CD4-positive, alpha-beta T cell treated with Interleukin-6 at 100 ng/mL for 8 hours (primary cell): Measurements from ENCODE around the gene SLFNL1.

Experiments
- DNase-seq: peaks from one replicate; pipeline ENCODE4 v3.0.0-alpha.2; 2020; ENCODE audit warnings: mixed read lengths, low spot score

Gene SLFNL1

DNA sequence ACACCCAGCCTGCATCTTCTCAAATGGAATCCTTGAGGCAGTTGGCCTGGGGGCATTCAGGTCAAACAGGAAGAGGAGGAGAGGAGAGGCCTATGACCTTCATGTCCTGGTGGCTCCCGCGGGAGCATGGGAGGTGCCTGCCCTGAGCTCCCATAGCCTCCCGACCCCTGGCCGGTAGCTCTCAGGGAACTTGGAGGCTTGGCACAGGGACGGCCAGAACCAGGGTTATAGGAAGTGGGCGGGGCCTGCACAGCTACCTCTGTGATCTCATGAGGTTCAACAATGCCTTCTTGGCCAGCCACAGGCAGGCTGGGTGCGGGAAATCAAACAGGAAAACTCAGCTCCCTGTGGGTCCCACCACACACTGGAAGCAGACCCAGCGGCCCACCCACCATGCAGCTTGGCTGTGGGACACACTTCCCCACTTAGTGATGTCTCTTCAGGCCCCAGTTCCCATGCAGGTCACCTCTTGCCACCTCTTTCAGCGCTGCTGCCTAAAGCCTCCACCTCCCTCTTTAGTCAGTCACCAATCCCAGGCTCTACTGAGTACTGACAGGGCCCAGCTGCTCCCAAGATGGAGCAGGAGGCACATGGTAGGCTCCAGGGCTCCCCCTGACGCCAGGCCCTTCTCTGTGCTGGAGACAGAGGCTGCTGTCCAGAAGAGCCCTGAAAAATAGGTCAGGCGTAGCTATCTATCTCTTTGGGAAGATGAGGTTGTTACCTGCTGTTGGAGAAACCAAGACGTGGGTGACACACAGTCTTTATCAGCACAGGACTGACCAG, at the start of gene SLFNL1:
Gene SLFNL1, minus strand, starts transcription at position 200 of the 783 bp plus-strand sequence. CDS start 1,065 bp downstream, outside the sequence.
- no peak for DNase-seq

DNA sequence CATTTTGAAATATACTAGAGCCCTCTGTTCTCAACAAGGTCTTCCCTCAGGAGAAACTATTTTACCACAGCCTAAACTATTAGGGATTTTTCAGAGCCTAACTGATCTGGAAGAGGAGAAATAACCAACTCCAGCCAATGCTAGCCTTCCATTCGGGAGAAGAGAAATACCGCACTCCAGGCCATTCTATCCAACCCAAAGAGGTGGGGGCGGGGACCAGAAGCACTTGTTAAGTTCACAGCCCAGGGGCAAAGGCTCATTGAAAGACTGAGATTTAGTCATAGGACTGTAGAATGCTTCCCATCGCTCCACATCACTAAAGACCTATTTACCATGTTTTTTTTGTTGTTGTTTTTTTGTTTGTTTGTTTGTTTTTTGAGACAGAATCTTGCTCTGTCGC, 35.4 kb upstream of the SLFNL1 start:
- DNase-seq: no peak

DNA sequence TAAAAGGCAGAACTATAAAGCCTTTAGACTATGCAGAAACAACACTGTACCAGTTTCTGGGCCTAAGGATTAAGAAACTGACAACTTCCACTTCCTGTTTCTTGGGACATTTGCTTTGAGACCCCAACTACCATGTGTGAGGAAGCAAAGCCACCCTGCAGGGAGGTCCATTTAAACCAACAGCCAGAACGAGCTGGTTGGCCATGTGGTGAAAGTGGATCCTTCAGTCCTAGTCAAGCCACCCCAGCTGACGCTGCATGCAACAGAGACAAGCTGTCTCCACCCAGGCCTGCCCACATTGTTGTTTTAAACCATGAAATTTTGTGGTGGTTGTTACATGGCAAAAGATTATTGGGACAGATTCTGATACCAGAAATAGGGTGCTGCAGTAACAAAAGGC, 31.8 kb upstream of the SLFNL1 start:
- no peak for DNase-seq

DNA sequence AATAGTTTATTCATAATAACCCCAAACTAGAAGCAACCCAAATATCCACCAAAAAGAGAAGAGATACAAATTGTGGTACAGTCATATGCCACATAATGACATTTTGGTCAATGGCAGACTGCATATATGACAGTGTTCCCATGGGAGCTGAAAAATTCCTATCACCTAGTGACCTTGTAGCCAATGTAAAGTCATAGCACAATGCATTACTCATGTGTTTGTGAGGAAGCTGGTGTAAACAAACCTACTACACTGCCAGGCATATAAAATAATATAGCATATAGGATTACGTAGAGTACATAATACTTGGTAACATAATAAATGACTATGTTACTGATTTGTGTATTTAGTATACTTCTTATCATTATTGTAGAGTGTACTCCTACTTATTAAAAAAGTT, 29.5 kb upstream of the SLFNL1 start:
- DNase-seq: no peak

DNA sequence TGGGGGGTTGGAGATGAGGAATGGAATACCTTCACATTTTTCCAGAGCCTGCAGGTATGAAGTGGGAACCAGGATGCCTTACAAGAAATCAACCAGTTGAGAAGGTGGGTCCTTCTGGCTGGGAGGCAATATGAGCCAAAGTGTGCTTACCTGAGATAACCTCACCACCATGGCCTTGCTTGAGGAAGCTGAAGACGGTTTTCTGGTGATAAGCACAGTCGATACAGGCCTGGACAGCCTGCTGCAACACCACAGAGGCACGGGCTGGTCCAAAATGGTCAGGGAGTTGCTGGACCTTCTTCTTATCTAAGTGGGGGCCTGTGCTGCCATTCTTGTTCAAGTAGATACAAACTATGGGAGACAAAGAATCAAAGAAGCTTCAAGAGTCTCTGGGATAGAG, 27.0 kb upstream of the SLFNL1 start:
- no peak for DNase-seq

DNA sequence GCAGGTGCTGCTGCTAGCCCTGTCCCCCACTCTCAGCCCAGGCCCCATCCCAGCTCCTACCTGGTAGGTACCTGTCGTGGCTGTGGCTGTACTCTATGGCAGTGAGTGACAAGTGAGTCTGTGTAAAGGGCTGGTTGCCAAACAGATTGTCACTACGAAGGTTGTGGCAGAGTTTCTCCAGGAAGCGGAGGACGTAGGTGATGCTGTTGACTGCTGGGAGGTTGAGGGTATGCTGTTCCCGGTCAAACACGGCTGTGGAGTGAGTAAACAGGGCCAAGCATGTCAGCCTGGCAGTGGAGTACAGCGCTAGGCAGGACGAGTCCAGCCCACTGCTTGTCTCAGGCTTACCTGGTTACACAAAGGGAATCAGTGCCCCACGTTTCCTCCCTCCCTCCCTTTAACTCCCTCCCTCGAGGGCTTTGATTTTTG, 24.8 kb upstream of the SLFNL1 start:
- no peak for DNase-seq

DNA sequence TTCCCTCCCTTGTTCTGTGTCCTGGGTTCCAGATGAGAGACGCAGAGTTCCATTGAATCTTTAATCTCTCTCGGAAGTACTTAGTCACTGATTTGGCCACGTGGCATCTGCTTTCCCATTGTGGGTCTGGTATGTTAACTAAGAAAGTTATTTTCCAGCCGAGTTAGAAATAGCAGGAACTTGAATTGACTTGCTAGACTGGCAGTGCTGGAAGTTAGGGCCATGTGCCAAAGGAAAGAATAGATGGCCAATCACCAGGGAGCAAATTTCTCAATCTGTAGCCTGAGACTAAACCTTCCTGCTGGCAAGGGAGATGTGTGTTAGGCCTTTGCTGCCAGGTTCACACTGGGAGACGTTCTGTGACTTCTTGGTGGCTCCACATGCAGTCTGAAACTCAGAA, 24.2 kb upstream of the SLFNL1 start:
- no peak for DNase-seq

DNA sequence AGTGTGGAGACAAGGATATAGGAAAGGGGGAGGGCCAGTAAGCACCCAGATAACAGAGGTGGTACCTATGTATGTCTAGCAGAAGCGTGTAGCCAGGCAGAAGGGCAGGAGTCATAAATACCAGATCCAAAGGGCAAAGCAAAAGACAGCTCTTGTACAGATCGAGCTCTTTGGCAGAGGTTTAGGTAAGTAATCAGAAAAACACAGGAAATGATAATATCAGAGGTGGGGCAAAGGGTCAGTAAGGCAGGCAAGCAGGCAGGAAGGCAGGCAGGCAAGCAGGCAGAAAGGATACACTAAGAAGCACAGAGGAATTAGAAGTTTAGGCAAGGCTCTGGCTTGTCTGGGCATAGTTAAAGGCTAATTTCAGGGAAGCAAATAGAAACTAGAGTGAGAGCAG, 22.7 kb upstream of the SLFNL1 start:
- DNase-seq: no peak

DNA sequence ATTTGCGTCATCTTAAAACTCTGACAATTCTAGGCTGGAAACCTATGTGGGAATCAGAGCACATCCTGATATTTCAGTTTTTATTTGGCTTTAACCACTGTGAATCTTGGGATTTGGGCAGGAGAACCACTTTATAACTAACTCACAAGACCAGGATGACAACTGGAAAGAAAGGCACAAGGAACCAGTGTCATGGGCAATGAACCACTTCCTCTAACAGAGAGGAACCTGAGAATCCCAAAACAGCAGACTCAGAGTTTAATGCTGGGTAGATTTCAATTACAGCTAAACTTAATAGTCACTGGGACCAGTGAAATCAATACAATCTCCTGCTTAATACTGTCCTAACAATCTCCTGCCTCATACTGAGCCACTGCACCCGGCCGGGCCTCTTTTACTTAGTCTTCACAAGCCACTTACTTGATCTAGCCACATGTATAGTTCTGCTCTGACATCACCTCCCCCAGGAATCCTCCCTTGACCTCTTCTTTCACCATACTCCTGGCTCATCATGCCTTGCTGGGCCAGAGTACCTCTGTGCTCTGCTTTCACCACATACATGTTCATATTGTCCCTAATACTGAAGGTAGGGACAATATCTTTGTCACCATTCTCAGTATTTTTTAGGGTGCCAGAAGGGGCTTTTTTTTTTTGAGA, 20.2 kb upstream of the SLFNL1 start:
- no peak for DNase-seq

DNA sequence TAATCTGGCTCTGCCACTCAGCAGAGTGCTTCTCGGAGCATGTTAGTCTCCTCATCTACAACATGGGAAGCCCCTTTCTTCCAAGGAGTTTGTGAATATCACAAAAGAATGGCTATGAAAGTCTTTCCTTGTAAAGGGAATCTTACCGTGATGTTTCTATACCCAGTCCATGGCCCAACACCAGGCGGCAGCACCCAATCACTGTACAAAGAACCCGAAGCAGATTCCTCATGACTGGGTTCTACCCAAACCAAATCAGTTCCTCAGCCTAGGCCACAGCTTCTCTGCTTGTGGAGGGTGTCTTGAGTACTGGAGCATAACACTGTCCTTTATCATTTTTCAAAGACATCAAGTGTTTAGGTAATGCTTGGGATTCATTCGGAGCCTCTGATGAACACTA, 16.6 kb upstream of the SLFNL1 start:
- no peak for DNase-seq

DNA sequence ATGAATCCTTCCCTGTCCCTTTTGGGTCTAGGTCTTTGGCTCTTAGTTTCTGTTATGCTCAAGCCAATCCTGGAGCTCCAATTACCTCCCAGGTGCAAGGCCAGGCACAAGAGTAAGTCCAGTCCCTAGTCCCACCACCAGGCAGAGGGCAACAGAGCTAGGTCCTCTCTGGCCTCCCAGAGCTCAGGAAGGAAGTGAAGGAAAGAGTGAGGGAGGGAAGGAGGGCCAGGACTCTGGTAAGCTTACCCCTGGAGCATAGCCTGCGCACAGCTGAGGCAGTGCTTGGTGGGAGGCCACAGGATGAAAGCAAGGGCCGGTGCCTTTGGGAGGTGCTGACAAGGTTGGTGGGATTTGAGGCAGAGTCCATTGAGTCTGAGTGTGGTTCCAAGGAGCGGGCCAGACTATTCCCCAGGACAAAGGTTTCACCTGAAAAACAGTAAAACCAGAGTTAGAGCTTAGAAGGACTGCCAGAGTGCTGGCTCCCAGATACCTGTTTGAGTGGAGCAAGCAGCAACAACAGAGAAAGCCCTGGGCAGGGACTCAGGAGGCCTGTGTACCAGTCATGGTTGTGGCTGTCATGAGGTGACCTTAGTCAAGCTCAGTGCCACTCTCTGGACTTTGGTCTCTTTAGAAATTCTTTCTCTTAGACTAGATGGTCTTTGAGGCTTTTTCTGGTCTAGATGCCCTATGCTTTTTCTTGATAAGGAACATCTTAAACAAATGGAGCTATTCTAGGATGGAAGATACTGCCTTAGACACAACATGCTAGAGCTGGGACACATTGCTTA, 15.8 kb upstream of the SLFNL1 start:
- DNase-seq: no peak

DNA sequence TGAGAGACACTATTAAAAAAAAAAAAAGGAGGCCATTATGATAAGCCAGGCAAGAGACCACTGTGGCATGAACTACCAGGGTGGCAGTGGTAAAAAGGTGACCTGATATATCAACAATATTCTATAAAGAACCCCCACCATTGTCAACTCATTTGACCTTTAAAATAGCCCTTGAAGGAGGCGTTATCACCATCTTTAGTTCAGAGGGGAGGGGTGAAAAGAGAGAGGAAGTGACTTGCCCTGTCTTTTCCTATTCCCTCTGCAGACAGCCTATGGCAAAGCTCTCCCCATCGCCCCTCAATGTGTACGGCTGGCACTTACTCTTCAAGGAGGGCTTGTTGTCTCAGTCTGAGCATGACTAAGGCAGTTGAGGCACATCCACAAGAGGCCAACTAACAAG, 11.7 kb upstream of the SLFNL1 start:
- no peak for DNase-seq

DNA sequence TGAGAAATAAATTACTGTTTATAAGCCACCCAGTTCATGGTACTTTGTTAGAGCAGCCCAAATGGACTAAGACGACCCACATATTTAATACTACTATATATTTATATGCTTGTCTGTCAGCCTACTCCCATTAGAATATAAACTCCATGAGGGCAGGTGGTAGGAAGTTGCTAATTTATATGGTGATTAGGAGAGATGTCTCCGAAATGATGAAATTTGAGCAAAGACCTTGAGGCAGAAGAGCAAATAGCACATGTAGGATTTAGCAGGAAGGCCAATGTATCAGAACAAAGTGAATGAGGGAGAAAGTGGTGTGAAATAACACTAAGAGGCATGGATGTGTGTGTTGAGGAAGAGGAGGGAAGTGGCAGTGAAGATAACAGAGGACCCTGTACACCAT, 10.6 kb upstream of the SLFNL1 start:
- DNase-seq: no peak

DNA sequence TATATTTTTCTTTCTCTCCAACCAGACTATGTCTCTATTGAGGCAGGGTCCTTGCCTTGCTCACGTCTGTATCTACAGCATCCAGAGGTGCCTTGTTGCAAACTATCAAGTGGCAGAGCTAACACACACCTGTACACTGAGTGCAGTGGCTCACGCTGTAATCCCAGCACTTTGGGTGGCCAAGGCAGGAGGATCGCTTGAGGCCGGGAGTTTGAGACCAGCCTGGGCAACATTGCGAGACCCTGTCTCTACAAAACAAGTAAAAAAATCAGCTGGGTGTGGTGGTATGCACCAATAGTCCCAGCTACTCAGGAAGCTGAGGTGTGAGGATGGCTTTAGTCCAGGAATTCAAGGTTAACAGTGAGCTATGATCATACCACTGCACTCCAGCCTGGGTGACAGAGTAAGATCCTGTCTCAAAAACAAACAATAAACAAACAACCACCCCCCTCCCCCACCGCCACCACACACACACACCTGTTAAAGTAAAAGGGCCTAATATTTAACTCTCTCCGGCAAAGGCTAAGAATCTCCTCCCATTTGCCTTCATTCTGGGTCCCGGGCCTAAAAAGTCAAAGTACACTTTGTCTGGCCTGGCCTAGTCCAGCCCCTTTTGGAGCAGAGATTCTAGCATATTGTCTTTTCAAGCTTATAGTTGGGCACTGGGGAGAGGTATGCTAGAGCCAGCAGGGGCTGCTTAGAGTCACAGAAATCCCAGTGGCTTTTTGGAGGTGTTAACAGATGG, 9.5 kb upstream of the SLFNL1 start:
- no peak for DNase-seq

DNA sequence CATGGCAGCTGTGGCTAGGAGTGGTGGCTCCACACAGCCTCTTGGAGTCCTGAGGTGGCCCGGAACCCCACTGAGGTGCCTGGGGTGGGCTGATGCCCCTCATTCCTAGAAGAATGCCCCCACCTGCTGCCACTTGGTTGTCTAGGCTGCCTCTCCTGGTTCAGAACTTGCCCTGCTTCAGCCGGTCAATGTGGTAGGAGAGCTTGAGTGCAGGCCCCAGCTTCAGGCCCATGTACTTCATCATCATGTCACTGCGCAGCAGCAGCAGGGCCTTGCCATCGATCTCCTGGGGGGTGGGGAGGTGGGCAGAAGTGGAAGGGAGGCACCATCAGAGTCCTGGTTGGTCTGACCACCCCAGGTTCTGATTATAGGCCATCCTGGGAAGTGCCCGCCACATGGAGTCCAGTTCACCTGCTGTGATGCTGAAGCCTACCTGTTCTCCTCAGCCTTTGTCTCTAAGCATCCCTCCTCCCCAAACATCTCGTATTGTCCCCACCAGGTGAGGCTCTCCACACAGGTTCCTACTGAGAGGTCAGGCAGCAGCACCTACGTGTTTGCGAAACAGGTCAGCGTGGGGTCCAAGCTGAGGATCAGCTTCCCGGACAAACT, 6.6 kb upstream of the SLFNL1 start:
- no peak for DNase-seq

DNA sequence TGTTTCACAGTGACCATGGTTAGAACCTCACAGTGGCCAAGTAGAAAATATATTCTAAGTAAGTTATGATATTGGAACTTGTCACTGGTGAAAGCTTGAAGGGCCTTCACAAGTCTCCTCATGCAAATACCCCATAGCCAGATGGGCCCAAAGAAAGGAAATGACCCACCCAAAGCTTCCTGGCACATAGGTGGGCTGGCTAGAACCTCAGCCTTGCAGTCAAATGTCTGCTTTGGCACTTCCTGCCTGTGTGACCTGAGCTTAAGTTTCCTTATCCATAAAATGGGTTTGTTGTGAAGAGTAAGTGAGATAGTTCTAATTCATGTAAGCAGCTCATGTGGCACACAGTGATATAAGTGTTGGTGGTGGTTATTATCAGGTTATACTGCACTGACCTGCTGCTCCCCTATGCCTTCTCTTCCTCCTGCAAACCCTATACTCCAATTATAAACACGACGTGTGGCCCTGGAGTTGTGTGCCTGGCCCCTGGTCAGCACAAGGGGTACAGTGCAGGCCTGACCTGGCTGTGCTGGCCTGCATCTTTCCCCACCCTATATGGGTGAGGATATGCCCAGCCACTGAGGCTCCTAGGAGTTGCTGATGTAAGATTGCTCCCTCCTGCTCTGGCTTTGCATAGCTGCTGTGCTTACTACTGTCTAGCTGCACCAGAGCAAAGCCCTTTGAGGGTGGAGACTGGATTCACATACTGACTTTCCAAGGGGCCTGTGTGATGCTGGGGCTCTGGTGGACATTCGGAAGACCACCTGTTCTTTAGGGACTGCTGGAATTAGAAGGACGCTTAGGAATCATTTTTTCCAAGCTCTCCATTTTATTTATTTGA, 4.7 kb upstream of the SLFNL1 start:
- DNase-seq: no peak

DNA sequence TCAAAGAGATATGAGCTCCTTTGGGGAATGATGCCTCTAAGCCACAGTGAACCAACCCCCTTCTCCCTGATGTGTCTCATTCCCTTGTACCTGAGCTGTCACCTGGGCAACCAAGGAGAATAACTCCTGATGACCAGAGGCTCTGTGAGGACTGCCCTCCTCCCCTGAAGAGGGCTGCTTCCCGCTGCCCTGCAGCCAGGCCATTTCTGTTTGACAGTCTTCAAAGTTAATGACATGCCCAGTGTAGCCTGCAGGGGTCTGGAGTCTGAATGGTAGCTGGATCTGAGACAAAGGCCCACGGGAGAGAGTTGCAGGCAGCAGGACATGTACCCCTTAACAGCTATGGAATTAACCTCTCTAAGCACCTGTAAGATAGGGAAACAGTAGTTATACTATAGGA, 3.4 kb upstream of the SLFNL1 start:
- no peak for DNase-seq

DNA sequence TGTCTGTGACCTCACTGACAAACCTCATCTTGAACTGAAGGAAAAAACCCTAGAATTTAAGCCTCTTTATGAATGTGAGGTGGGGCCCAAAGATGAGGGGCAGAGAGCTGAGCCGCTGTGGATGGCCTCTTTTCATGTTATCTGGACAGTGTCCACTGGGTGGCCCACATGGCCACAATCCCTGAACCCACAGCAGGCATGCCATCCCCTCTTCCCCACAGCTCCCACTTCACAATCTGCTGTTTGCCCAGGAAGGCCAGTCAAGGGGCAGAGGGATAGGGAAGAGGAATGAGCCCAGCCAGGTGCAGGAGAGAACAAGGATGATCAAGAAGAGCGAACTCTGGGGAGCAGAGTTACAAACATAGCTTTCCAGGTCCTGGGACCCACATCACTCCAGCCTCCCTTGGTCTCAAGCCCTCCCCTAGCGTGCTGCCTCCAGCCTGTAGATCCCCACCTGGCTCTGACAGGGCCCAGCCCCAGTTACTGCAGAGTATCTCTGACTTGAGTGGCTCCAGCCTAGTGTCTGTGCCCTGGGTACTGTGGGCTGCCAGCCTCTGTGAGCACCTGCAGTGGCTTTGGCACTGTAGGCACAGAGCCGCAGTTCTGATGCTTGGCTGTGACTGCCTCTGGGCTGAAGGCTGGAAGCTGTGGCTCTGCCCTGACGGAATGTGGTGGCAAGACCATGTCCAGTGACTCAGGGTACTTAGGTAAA, 1.9 kb upstream of the SLFNL1 start:
- no peak for DNase-seq

DNA sequence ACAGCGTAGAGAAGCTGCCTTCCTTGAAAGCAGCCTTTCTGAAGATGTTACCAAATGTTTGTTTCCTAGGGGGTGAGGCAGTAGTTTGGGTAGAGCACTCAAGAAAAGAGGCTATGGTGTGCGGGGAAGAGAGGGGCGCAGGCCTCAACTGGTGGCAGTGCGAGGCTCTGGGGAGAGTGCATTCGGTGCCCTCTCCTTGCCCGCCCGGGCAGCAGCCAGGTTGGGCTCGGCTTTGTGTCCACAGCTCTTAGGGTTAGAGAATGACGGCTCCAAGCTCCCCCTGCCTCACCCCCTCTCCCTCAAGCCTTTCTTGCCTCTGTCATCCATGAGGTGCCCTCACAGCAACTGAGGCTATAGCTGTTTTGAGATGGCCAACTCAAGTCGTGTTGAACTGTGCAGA, 899 bp upstream of the SLFNL1 start:
- DNase-seq: no peak

DNA sequence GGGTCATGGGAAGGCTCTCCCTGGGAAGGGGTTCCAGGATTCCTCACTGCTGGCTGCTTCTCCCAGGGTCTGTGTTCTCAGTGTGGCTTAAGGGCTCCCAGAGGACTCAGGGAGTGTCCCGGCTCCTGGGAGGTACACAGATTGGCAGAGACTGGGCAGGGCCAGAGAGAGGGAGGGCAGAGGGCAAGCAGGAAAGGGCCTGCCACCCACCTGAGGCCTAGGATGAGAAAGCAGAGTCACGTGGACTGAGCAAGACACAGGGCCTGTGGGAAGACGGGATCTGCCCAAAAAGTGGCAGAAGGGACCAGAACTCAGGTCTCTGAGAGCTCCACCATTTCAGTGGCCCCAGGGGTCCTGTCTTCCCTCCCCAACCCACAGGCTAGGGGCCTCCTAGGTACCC, 871 bp downstream of the SLFNL1 start:
- DNase-seq: no peak
